ENCODE measurements around the gene RSPO1.

DNA sequence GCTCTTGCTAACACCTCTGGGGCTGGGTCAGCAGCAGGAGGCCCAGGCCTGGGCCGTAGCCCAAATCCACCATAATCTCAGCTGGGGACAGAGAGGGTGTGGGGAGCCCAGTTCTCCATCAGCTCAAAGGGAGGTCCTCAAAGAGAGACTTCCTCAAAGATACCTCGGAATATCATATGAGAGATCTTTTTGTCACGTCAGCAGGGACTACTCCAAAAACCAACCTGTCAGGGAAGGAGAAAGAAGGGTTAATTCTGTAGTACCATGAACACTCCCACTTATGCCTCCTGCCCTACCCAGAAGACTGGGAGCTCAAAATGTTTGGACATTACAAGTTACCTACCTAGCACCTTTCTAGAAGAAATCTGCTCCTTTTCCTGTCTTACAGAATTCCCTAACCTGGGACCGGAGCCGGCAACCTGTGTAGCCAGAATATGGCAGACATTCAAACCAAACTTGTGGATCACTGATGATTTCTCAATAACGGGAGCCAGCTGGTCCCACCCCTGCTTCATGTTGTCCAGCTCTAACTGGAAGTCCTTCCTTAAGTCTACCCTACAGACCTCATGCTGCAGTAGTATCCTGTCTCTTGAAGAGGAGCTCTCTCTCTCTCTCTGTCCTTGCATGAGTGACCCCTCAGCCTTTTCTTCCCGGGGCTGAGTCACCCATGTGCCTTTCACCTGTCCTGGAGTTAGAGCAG lies 4.8 kb downstream of the RSPO1 start:
- TF ChIP-seq, protein P1, sequence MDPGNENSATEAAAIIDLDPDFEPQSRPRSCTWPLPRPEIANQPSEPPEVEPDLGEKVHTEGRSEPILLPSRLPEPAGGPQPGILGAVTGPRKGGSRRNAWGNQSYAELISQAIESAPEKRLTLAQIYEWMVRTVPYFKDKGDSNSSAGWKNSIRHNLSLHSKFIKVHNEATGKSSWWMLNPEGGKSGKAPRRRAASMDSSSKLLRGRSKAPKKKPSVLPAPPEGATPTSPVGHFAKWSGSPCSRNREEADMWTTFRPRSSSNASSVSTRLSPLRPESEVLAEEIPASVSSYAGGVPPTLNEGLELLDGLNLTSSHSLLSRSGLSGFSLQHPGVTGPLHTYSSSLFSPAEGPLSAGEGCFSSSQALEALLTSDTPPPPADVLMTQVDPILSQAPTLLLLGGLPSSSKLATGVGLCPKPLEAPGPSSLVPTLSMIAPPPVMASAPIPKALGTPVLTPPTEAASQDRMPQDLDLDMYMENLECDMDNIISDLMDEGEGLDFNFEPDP (CRISPR knock-in tag; conservative IDR thresholded peaks at IDR 0.05) = no peak
- TF ChIP-seq SP4 (CRISPR knock-in tag; IDR thresholded peaks at IDR 0.05) (no peak), JUND (CRISPR knock-in tag; IDR thresholded peaks at IDR 0.05) (no peak), ZNF12 (CRISPR knock-in tag; IDR thresholded peaks at IDR 0.05) (no peak), ARNTL (CRISPR knock-in tag; IDR thresholded peaks at IDR 0.05) (no peak), HOXA5 (CRISPR knock-in tag; IDR thresholded peaks at IDR 0.05) (no peak), ZNF724P (CRISPR knock-in tag; IDR thresholded peaks at IDR 0.05; ENCODE audit: borderline replicate concordance) (no peak), HOMEZ (CRISPR knock-in tag; IDR thresholded peaks at IDR 0.05; ENCODE audit: low read depth) (no peak)
